Calu3 (cell line): ENCODE data around the gene GNA12. TPM values are rescaled to one million over a fixed set of nuclear protein-coding genes. Genes with fewer than 3 reads are reported as not detected.

ENCODE experiments used
- BruUV-seq: library from RNA; stranded (reverse); fragments of 400-500 nt; replicated peaks from 2 replicates; lab custom pipeline; 2021; lab: Mats Ljungman, UMichigan
- CTCF ChIA-PET: fragments of 300-600 bp; sonication (Branson Sonifier 250); formaldehyde crosslinking; loops from one replicate; lab custom pipeline; 2022; ENCODE audit warnings: antibody characterized with exemption; lab: Charles Lee
- DNase-seq: peaks from one replicate; pipeline ENCODE4 v3.0.0; 2022
- H3K27ac Mint-ChIP-seq: one replicate; pipeline ENCODE4 v1.8.0; 2022; ENCODE audit warnings: mixed read lengths; ENCODE audit not compliant: unreplicated experiment
- H3K27me3 Mint-ChIP-seq: one replicate; pipeline ENCODE4 v1.8.0; 2022; ENCODE audit warnings: mixed read lengths; ENCODE audit not compliant: unreplicated experiment
- H3K36me3 Mint-ChIP-seq: one replicate; pipeline ENCODE4 v1.8.0; 2022; ENCODE audit warnings: mild to moderate bottlenecking, moderate library complexity, mixed read lengths; ENCODE audit not compliant: insufficient read depth, unreplicated experiment
- H3K4me1 Mint-ChIP-seq: one replicate; pipeline ENCODE4 v1.8.0; 2022; ENCODE audit warnings: mild to moderate bottlenecking, low read depth, mixed read lengths; ENCODE audit not compliant: unreplicated experiment
- H3K4me3 Mint-ChIP-seq: one replicate; pipeline ENCODE4 v1.8.0; 2022; ENCODE audit warnings: mild to moderate bottlenecking, low read depth, moderate library complexity, mixed read lengths; ENCODE audit not compliant: unreplicated experiment
- H3K9me3 Mint-ChIP-seq: one replicate; pipeline ENCODE4 v1.8.0; 2022; ENCODE audit warnings: low read depth, mixed read lengths; ENCODE audit not compliant: unreplicated experiment
- intact Hi-C: fragments of 100-400 bp; cut with micrococcal nuclease; formaldehyde crosslinking; loops from one replicate; pipeline ENCODE4 v1.10.0; 2022; ENCODE audit not compliant: unreplicated experiment
- total RNA-seq: library from RNA; stranded (reverse); gene quantifications from 2 replicates; pipeline ENCODE4 v1.2.3, GENCODE V29; 2022
- TF ChIP-seq, protein P1 (sequence below): fragments of 200-600 bp; IDR thresholded peaks from one replicate; pipeline ENCODE4 v1.8.0; 2022; ENCODE audit warnings: antibody characterized with exemption; ENCODE audit not compliant: unreplicated experiment

Gene GNA12
- total RNA-seq, 1 experiment from 2014 or later: 78.3 TPM

DNA sequence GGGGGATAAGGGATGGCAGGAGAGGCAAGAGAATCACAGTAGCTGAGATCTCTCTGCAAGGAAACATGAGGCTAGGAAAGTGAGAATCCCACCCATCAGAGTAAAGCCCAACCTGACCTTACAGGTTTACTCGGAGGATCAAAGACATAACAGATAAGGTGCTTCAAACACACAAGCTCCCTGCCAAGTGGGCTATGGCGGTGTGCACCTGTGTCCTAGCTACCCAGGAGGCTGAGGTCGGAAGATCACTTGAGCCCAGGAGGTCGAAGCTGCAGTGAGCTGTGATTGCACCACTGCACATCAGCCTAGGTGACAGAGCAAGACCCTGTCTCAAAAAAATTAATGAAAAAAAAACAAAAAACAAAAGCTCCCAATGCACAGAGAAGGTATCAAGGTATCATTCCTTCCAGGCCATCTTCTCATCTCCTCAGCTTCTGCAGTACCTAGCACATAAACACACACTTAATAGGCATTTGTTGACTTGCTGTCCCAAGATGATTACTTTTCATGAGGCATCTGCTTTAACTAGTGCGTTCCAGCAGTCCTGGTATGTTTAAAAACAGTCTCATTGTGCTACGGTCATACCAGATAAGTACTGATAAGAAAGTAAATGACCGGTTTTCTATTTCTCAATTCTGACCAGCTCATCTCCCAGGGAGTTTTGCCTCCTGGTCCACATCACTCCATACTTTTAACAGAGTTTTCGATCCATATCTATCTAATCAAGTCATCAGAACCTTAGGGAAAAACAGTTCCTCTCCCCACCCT is 13.3 kb downstream of the GNA12 start:
- H3K4me1 Mint-ChIP-seq: no peaks in the 10 kb centered on the region
- BruUV-seq: no TSS peak
- no peaks in the 10 kb centered on the region for H3K36me3 Mint-ChIP-seq
- no peaks in the 10 kb centered on the region for H3K9me3 Mint-ChIP-seq
- H3K27me3 Mint-ChIP-seq: no peaks in the 10 kb centered on the region
- CTCF ChIA-PET: interaction anchor here (0.9 kb wide), 1 partner anchor 9 kb away, joined by 3 read pairs; no protein-coding TSS in a partner anchor
- no peak overlapping the region for H3K4me3 Mint-ChIP-seq
- no peak for DNase-seq
- TF ChIP-seq, protein P1, sequence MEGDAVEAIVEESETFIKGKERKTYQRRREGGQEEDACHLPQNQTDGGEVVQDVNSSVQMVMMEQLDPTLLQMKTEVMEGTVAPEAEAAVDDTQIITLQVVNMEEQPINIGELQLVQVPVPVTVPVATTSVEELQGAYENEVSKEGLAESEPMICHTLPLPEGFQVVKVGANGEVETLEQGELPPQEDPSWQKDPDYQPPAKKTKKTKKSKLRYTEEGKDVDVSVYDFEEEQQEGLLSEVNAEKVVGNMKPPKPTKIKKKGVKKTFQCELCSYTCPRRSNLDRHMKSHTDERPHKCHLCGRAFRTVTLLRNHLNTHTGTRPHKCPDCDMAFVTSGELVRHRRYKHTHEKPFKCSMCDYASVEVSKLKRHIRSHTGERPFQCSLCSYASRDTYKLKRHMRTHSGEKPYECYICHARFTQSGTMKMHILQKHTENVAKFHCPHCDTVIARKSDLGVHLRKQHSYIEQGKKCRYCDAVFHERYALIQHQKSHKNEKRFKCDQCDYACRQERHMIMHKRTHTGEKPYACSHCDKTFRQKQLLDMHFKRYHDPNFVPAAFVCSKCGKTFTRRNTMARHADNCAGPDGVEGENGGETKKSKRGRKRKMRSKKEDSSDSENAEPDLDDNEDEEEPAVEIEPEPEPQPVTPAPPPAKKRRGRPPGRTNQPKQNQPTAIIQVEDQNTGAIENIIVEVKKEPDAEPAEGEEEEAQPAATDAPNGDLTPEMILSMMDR: no peak
- intact Hi-C loops: no loop called here
- no peak overlapping the region for H3K27ac Mint-ChIP-seq

DNA sequence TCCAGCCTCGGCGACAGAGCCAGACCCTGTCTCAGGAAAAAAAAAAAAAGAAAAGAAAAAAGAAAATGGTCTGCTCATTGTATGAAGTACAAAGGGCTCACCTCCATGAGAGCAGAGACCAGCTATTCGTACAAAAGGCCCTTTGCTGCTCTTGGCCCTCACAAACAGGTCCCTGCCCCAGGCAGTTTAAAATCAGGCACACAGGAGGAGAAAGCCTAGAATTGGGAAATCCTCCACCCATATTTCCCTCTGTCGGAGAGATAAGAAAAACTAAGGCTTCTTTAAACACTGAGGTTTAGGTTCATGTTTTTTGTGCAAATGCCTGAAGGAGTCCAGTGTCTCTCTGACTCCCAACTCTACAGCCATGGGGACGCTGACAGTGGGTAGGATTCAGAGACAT is 15.1 kb downstream of the GNA12 start:
- no TSS peak for BruUV-seq
- Mint-ChIP-seq H3K4me3 (no peak overlapping the region), H3K27ac (no peak overlapping the region), H3K9me3 (no peaks in the 10 kb centered on the region), H3K36me3 (no peaks in the 10 kb centered on the region), H3K27me3 (no peaks in the 10 kb centered on the region), H3K4me1 (peaks cover 14% of the 10 kb centered on the region)
- intact Hi-C loops: no loop called here
- CTCF ChIA-PET: interaction anchor here (0.6 to 1.2 kb wide), 2 partner anchors 198 to 723 kb away, joined by 4 to 6 read pairs; no protein-coding TSS in a partner anchor
- TF ChIP-seq, protein P1: no peak
- no peak for DNase-seq

DNA sequence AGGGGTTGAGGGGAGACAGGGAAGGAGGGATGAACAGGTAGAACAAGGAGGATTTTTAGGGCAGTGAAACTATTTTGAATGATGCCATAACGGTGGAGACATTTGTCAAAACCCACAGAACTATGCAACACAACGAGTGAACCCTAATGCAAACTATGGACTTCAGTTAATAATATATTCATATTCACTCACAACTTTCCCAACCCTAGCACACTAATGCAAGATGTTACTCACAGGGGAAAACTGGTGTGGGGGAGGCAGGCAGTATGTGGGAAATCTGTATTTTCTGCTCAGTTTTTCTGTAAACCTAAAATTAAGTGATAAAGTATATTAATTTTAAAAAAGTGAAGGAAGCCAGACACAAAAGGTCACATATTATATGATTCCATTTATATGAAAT is 17.3 kb downstream of the GNA12 start:
- TF ChIP-seq, protein P1: no peak
- intact Hi-C loops: no loop called here
- Mint-ChIP-seq H3K27ac (no peak overlapping the region), H3K27me3 (no peaks in the 10 kb centered on the region), H3K4me3 (no peak overlapping the region), H3K4me1 (peaks cover 29% of the 10 kb centered on the region), H3K36me3 (no peaks in the 10 kb centered on the region), H3K9me3 (no peaks in the 10 kb centered on the region)
- no TSS peak for BruUV-seq
- no peak for DNase-seq
- CTCF ChIA-PET: no interaction called here

DNA sequence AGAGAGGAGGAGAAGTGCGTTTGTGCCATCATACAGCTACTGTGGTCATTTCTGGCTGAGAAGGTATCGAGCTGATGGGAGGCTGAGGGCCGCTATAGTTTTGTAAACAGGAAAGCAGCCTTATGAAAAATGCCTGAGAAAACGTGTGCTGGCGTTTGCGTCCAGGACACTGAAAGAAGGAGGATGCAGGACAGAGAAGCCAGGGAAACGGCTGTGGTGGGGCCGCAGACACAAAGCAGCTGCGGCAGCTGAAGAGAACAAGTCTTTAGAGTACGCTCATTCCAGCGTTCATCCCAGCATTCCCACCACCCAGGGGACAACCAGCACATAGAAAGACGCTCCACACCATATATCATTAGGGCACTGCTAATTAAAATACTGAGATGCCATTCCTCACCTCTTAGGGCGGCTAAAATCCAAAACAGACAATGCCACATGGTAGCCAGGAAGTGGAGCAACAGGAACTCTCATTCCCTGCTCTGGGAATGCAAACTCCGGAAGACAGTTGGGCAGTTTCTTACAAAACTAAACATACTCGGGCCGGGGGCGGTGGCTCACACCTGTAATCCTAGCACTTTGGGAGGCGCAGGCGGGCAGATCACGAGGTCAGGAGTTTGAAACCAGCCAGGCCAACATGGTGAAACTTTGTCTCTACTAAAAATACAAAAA is 18.4 kb downstream of the GNA12 start:
- DNase-seq: no peak
- no TSS peak for BruUV-seq
- CTCF ChIA-PET: no interaction called here
- intact Hi-C loops: no loop called here
- no peak overlapping the region for H3K4me3 Mint-ChIP-seq
- TF ChIP-seq, protein P1: no peak
- no peaks in the 10 kb centered on the region for H3K27me3 Mint-ChIP-seq
- H3K36me3 Mint-ChIP-seq: peaks cover 8% of the 10 kb centered on the region
- H3K4me1 Mint-ChIP-seq: peaks cover 40% of the 10 kb centered on the region
- no peaks in the 10 kb centered on the region for H3K9me3 Mint-ChIP-seq
- H3K27ac Mint-ChIP-seq: no peak overlapping the region
